Right lobe of liver (tissue), 6 donors: ENCODE results near the gene GMNN. TPM values are rescaled to one million over a fixed set of nuclear protein-coding genes. Genes with fewer than 3 reads are reported as not detected.
A peak's percentile ranks its signal among the peaks of the same experiment; 100 is the strongest.

Source experiments
- ATAC-seq, 4 donors: fragments of 200-7000 bp; cut with Tn5 transposase; one replicate each; pipeline ENCODE4 v1.9.1; 2020; ENCODE audit warnings: mild to moderate bottlenecking in 4 of 4, moderate library complexity in 4 of 4
- DNase-seq, 3 donors: peaks; one replicate each; pipeline ENCODE4 v3.0.0-alpha.2; 2020
- H3K27ac ChIP-seq, 3 donors: fragments of 200-600 bp; one replicate each; pipeline ENCODE4 v1.8.0; 2022
- H3K27me3 ChIP-seq, 2 donors: fragments of 200-600 bp; one replicate each; pipeline ENCODE4 v1.8.0; 2022
- H3K36me3 ChIP-seq, 4 donors: fragments of 200-600 bp; sonication (generic) in 1 of 4; one replicate each; pipeline versions ENCODE4 v1.5.1 to v1.8.0; 2017 to 2022; ENCODE audit warnings: control low read depth in 1 of 4
- H3K4me1 ChIP-seq, 4 donors: fragments of 200-600 bp; sonication (generic) in 1 of 4; one replicate each; pipeline versions ENCODE4 v1.5.1 to v1.8.0; 2017 to 2022; ENCODE audit warnings: control low read depth in 1 of 4
- H3K4me3 ChIP-seq, 3 donors: fragments of 200-600 bp; one replicate each; pipeline ENCODE4 v1.8.0; 2022
- H3K9me3 ChIP-seq, 4 donors: fragments of 200-600 bp; sonication (generic) in 1 of 4; one replicate each; pipeline versions ENCODE4 v1.5.1 to v1.8.0; 2017 to 2022; ENCODE audit warnings: control low read depth in 1 of 4
- POLR2A ChIP-seq: fragments of 450-650 bp; IDR thresholded peaks from one replicate; pipeline ENCODE4 v1.6.1; 2017; ENCODE audit warnings: antibody characterized with exemption, mild to moderate bottlenecking
- WGBS: methylation state at CpG from one replicate; pipeline ENCODE4 v1.1.6; 2018; ENCODE audit warnings: low coverage, low lambda C conversion rate; ENCODE audit not compliant: insufficient coverage; ENCODE audit errors: missing lambda C conversion rate; 5-methylcytosine and 5-hydroxymethylcytosine counted together
- intact Hi-C, 2 donors: fragments of 100-400 bp; cut with DNase I; formaldehyde crosslinking; loops; one replicate each; pipeline versions ENCODE4 v1.11.2 to v1.14.1; 2022
- total RNA-seq, 6 experiments: library from RNA; depleted of rRNA in 2 of 6; stranded (reverse); fragments of >200 nt in 2 of 6; fragmentation: NEBNext Ultra II Directional in 3 of 6; extraction: Animal tissue kit (Norgen Biotek cat#: 25700) in 3 of 6; gene quantifications; one replicate each; pipeline versions ENCODE4 v1.1.0 to v1.2.4, GENCODE V29; 2016 to 2023
- TF ChIP-seq, protein P1 (sequence below), 4 donors: fragments of 200-600 bp in 3 of 4; fragments of 450-650 bp in 1 of 4; IDR thresholded peaks; one replicate each; pipeline versions ENCODE4 v1.5.1 to v1.8.0; 2016 to 2022; ENCODE audit warnings: antibody characterized with exemption in 4 of 4, mild to moderate bottlenecking in 2 of 4
- donor health status: DM: no; HTN: yes; CAD: no.
- donor health status: DM: no; HTN: no; CAD: no.
- donor health status: DM: no; HTN: no; CAD: no.
- donor health status: DM: no; HTN: yes; CAD: no.
- donor health status: DM: no; HTN: yes; CAD: no.

Gene GMNN
- total RNA-seq, 6 experiments from 2014 or later = 7.7 to 19.0 (median 8.3) TPM

DNA sequence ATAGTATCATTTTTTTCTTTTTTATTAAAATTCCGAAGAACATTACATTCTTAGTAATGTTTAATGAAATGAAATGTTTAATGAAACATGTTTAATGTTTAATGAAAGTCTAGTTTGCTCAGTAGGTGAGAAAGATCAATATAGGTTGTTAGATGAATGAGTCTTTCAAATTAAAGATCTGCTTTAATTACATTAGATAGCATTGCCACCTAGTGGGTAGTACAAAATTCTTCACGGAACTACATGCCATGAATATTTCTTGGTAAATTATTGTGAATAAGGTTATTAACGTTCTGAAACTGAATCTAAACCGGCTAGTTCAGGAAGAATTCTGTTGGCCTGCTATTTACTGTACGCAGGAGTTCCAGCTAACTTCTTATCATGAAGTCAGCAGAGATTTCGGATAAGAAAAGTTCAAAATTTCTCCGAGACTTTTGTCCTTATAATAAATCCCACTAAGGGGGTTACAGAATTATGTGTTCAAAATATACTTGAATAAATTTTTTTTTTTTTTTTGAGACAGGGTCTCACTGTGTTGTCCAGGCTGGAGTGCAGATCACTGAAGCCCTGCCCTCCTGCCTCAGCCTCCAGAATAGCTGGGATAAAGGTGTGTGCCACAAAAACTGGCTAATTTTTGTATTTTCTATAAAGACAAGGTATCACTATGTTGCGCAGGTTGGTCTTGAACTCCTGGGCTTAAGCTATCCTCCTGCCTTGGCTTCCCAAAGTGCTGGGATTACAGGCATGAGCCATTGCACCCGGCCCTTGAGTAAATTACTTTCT, 7.9 kb upstream of the GMNN start:
- TF ChIP-seq POLR2A = no peak
- TF ChIP-seq, protein P1, sequence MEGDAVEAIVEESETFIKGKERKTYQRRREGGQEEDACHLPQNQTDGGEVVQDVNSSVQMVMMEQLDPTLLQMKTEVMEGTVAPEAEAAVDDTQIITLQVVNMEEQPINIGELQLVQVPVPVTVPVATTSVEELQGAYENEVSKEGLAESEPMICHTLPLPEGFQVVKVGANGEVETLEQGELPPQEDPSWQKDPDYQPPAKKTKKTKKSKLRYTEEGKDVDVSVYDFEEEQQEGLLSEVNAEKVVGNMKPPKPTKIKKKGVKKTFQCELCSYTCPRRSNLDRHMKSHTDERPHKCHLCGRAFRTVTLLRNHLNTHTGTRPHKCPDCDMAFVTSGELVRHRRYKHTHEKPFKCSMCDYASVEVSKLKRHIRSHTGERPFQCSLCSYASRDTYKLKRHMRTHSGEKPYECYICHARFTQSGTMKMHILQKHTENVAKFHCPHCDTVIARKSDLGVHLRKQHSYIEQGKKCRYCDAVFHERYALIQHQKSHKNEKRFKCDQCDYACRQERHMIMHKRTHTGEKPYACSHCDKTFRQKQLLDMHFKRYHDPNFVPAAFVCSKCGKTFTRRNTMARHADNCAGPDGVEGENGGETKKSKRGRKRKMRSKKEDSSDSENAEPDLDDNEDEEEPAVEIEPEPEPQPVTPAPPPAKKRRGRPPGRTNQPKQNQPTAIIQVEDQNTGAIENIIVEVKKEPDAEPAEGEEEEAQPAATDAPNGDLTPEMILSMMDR (IDR thresholded peaks at IDR 0.05) = peak; percentile 51 to 57 (median 54)
- Histone ChIP-seq H3K9me3 (no peaks in the 10 kb centered on the region), H3K4me3 (no peak overlapping the region), H3K36me3 (no peaks in the 10 kb centered on the region), H3K27me3 (no peaks in the 10 kb centered on the region), H3K4me1 (peaks cover 0 to 4% (median 0%) of the 10 kb centered on the region in 4 donors), H3K27ac (no peak overlapping the region)
- DNase-seq (no peak), ATAC-seq (peak; percentile 74 to 90 (median 81))
- intact Hi-C loops = loop anchor here (10.0 kb wide), 2 partner anchors 52 to 182 kb away; partner anchors contain the start of gene C6orf62 (in 1 of the 2)
- 32% methylated on average over 9 of the region's 9 CpGs for WGBS

DNA sequence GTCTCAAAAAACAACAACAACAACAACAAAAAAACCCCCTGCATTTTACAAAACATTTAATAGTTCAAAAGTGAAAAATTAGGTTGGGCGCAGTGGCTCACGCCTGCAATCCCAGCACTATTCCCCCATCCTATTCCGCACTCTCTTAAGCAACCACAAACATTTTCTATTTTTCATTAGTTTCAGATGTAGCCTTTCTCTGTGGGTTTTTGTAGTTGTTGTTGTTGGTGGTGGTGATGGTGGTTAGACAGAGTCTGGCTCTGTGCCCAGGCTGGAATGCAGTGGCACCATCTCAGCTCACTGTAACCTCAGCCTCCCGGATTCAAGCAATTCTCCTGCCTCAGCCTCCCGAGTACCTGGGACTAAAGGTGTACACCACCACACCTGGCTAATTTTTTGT, 6.4 kb upstream of the GMNN start:
- intact Hi-C loops = loop anchor here (10.0 kb wide), 2 partner anchors 54 to 184 kb away; partner anchors contain the start of gene C6orf62 (in 1 of the 2)
- DNase-seq = no peak
- TF ChIP-seq, protein P1 (IDR thresholded peaks at IDR 0.05) = no peak
- Histone ChIP-seq H3K9me3 (no peaks in the 10 kb centered on the region), H3K27me3 (no peaks in the 10 kb centered on the region), H3K27ac (no peak overlapping the region), H3K4me1 (peaks cover 0 to 4% (median 0%) of the 10 kb centered on the region in 4 donors), H3K4me3 (no peak overlapping the region), H3K36me3 (no peaks in the 10 kb centered on the region)
- no peak for ATAC-seq
- 86% methylated on average over 4 of the region's 5 CpGs for WGBS

DNA sequence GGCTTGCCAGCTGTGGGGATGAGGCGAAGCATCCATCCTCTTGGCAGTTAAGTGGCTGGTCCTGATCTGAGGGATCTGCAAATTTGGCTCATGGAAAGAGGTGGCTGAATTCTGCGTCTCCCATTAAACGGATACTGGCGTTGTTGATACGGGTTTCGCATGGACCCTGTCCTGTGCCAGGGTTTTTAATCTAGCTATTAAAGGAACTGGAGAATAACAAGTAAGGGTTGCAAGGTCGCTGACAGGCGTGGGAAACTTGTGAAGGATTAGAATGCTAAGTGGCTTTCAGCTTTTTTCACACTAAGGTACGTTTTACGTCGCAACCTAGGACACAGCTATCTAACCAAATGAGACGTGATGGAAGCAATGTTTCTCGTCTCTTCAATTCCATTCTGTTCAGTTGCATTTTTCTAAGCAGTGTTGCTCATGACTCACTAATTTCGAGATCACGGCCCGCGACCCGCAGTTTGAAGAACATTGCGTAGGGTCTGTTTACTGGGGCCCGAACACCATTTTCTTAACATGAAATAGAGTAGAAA, 852 bp downstream of the GMNN start:
- Histone ChIP-seq H3K4me1 (peaks cover 0 to 16% (median 4%) of the 10 kb centered on the region in 4 donors), H3K4me3 (peak overlapping the region; percentile 96 to 100 (median 99)), H3K9me3 (no peaks in the 10 kb centered on the region), H3K36me3 (no peaks in the 10 kb centered on the region), H3K27ac (peak overlapping the region; percentile 90 to 95 (median 90)), H3K27me3 (no peaks in the 10 kb centered on the region)
- TF ChIP-seq, protein P1 (IDR thresholded peaks at IDR 0.05) = no peak
- no peak for TF ChIP-seq POLR2A
- no peak for DNase-seq
- peak; percentile 12 to 38 (median 24) for ATAC-seq
- intact Hi-C loops = no loop called here
- WGBS = 3% methylated on average over 20 of the region's 20 CpGs

DNA sequence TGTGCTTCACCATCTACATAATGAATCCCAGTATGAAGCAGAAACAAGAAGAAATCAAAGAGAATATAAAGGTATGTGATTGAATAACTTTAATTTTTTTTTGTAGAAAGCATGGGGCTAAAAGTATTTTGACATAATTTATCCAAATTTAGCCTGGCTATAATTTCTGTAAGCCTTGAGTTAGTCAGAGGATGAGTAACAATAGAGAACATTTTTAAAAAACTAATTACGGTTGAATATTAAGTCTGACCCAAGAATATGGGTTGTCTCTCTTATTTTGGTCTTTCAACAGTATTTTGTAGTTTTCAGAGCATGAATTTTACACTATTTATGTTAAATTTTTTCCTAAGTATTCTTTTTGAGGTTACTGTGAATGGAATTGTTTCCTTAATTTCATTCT, 2.5 kb downstream of the GMNN start:
- no peaks in the 10 kb centered on the region for H3K27me3 ChIP-seq
- no peak overlapping the region for H3K27ac ChIP-seq
- H3K36me3 ChIP-seq = no peaks in the 10 kb centered on the region
- intact Hi-C loops = no loop called here
- DNase-seq = no peak
- peaks cover 0 to 16% (median 4%) of the 10 kb centered on the region in 4 donors for H3K4me1 ChIP-seq
- no peak overlapping the region for H3K4me3 ChIP-seq
- TF ChIP-seq, protein P1 (IDR thresholded peaks at IDR 0.05) = no peak
- TF ChIP-seq POLR2A = no peak
- ATAC-seq = no peak
- WGBS = 68% methylated on average over 1 of the region's 1 CpG
- H3K9me3 ChIP-seq = no peaks in the 10 kb centered on the region
